Neural progenitor cell (in vitro differentiated cells): ENCODE results near the gene HIGD1A. TPM values are rescaled to one million over a fixed set of nuclear protein-coding genes. Genes with fewer than 3 reads are reported as not detected.
A peak's percentile ranks its signal among the peaks of the same experiment; 100 is the strongest.

ENCODE experiments used
- DNase-seq: peaks from one replicate; pipeline ENCODE4 v3.0.0-alpha.2; 2016; ENCODE audit warnings: low spot score
- H2AFZ ChIP-seq: fragments of 200-600 bp; sonication (generic); replicated peaks from 2 replicates; pipeline ENCODE4 v1.6.1; 2016; ENCODE audit warnings: antibody characterized with exemption
- H3F3A ChIP-seq: fragments of 200-600 bp; sonication (generic); 2 replicates; pipeline ENCODE4 v1.6.1; 2016; ENCODE audit warnings: antibody characterized with exemption, low read depth
- H3K27ac ChIP-seq: fragments of 200-600 bp; sonication (generic); 2 replicates; pipeline ENCODE4 v1.5.1; 2016; ENCODE audit warnings: mild to moderate bottlenecking
- H3K27me3 ChIP-seq: fragments of 200-600 bp; sonication (generic); 2 replicates; pipeline ENCODE4 v1.6.1; 2016; ENCODE audit warnings: mild to moderate bottlenecking, moderate library complexity
- H3K36me3 ChIP-seq: fragments of 200-600 bp; sonication (generic); 2 replicates; pipeline ENCODE4 v1.5.1; 2016
- H3K4me1 ChIP-seq: fragments of 200-600 bp; sonication (generic); 2 replicates; pipeline ENCODE4 v1.6.1; 2016; ENCODE audit warnings: mixed run types
- H3K4me2 ChIP-seq: fragments of 200-600 bp; sonication (generic); 2 replicates; pipeline ENCODE4 v1.6.1; 2016
- H3K4me3 ChIP-seq: fragments of 200-600 bp; sonication (generic); 2 replicates; pipeline ENCODE4 v1.5.1; 2016
- H3K79me2 ChIP-seq: fragments of 200-600 bp; sonication (generic); 2 replicates; pipeline ENCODE4 v1.6.1; 2016; ENCODE audit warnings: low read depth
- H3K9ac ChIP-seq: fragments of 200-600 bp; sonication (generic); 2 replicates; pipeline ENCODE4 v1.6.1; 2016
- H3K9me3 ChIP-seq: fragments of 200-600 bp; sonication (generic); 2 replicates; pipeline ENCODE4 v1.5.1; 2016; ENCODE audit warnings: low read depth
- H4K20me1 ChIP-seq: fragments of 200-600 bp; sonication (generic); 2 replicates; pipeline ENCODE4 v1.6.1; 2016; ENCODE audit warnings: low read depth
- H3K27ac Mint-ChIP-seq: 3 replicates; pipeline ENCODE4 v1.8.0; 2021; ENCODE audit warnings: mixed read lengths
- H3K27me3 Mint-ChIP-seq: 2 replicates; pipeline ENCODE4 v1.8.0; 2022; ENCODE audit warnings: low read depth, mild to moderate bottlenecking, inconsistent platforms, moderate library complexity, mixed read lengths; ENCODE audit not compliant: insufficient read depth
- H3K36me3 Mint-ChIP-seq: 3 replicates; pipeline ENCODE4 v1.8.0; 2021; ENCODE audit warnings: mixed read lengths
- H3K4me1 Mint-ChIP-seq: 3 replicates; pipeline ENCODE4 v1.8.0; 2021; ENCODE audit warnings: mixed read lengths
- H3K4me3 Mint-ChIP-seq: 3 replicates; pipeline ENCODE4 v1.8.0; 2021; ENCODE audit warnings: mild to moderate bottlenecking, moderate library complexity, mixed read lengths
- H3K9me3 Mint-ChIP-seq: 3 replicates; pipeline ENCODE4 v1.8.0; 2020; ENCODE audit warnings: mixed read lengths
- CTCF ChIP-seq: fragments of 200-600 bp; sonication (generic); IDR thresholded peaks from 2 replicates; pipeline ENCODE4 v1.5.1; 2017; ENCODE audit warnings: antibody characterized with exemption, mild to moderate bottlenecking
- EZH2 ChIP-seq: fragments of 200-600 bp; sonication (generic); IDR thresholded peaks from 2 replicates; pipeline ENCODE4 v1.6.1; 2017; ENCODE audit warnings: antibody characterized with exemption, mild to moderate bottlenecking, moderate library complexity
- EZH2phosphoT487 ChIP-seq: fragments of 200-600 bp; sonication (generic); IDR thresholded peaks from 2 replicates; pipeline ENCODE4 v1.6.1; 2017; ENCODE audit warnings: antibody characterized with exemption
- total RNA-seq: library from RNA; depleted of rRNA; stranded (reverse); fragments of >200 nt; gene quantifications from 2 replicates; pipeline ENCODE4 v1.2.3, GENCODE V29; 2015; ENCODE audit warnings: low replicate concordance

HIGD1A gene
- total RNA-seq, 1 donor from 2014 or later: 181 TPM

- no peaks in the 10 kb centered on the region for H3F3A ChIP-seq
- peaks cover 4% of the 10 kb centered on the region for H3K4me1 ChIP-seq
- peak; percentile 79 for DNase-seq
- H3K4me2 ChIP-seq: no peak overlapping the region
- no peaks in the 10 kb centered on the region for H3K9me3 Mint-ChIP-seq
- no peaks in the 10 kb centered on the region for H3K4me1 Mint-ChIP-seq
- H3K9ac ChIP-seq: no peak overlapping the region
- H3K27me3 Mint-ChIP-seq: no peaks in the 10 kb centered on the region
- no peaks in the 10 kb centered on the region for H3K36me3 Mint-ChIP-seq
- no peaks in the 10 kb centered on the region for H3K27me3 ChIP-seq
- no peaks in the 10 kb centered on the region for H3K79me2 ChIP-seq
- no peak overlapping the region for H3K4me3 Mint-ChIP-seq
- H4K20me1 ChIP-seq: no peaks in the 10 kb centered on the region
- H3K27ac ChIP-seq: no peak overlapping the region
- H3K4me3 ChIP-seq: no peak overlapping the region
- TF ChIP-seq EZH2 (no peak), CTCF (peak; percentile 62), EZH2phosphoT487 (no peak)
- no peak overlapping the region for H3K27ac Mint-ChIP-seq
- H3K9me3 ChIP-seq: no peaks in the 10 kb centered on the region
- H2AFZ ChIP-seq: peak overlapping the region; percentile 58
- H3K36me3 ChIP-seq: no peaks in the 10 kb centered on the region
These were observed 48.4 kb downstream of the HIGD1A start for GRCh38 chr3:42755681-42756578.

- H3K9ac ChIP-seq: no peak overlapping the region
These were observed 50.5 kb downstream of the HIGD1A start for GRCh38 chr3:42753757-42754156.

GRCh38 chr3:42752961-42753360 lies 51.3 kb downstream of the HIGD1A start:
- H3K9me3 Mint-ChIP-seq: no peaks in the 10 kb centered on the region
- no peak overlapping the region for H3K4me3 ChIP-seq
- H3K9me3 ChIP-seq: no peaks in the 10 kb centered on the region
- no peak for DNase-seq
- H3K27ac ChIP-seq: no peak overlapping the region
- H3K4me1 Mint-ChIP-seq: peaks cover 7% of the 10 kb centered on the region
- H3K4me2 ChIP-seq: no peak overlapping the region
- no peak overlapping the region for H3K4me3 Mint-ChIP-seq
- H3K4me1 ChIP-seq: peaks cover 12% of the 10 kb centered on the region
- no peak overlapping the region for H3K27ac Mint-ChIP-seq
- no peaks in the 10 kb centered on the region for H3K27me3 ChIP-seq
- no peaks in the 10 kb centered on the region for H3K36me3 ChIP-seq
- H3F3A ChIP-seq: no peaks in the 10 kb centered on the region
- no peaks in the 10 kb centered on the region for H3K27me3 Mint-ChIP-seq
- H3K36me3 Mint-ChIP-seq: no peaks in the 10 kb centered on the region
- H4K20me1 ChIP-seq: no peaks in the 10 kb centered on the region
- TF ChIP-seq EZH2phosphoT487: no peak
- no peak for TF ChIP-seq CTCF
- TF ChIP-seq EZH2: no peak
- H2AFZ ChIP-seq: no peak overlapping the region
- H3K9ac ChIP-seq: no peak overlapping the region
- H3K79me2 ChIP-seq: no peaks in the 10 kb centered on the region

More at GRCh38 chr3:42753757-42754156, 50.5 kb downstream of the HIGD1A start:
- no peaks in the 10 kb centered on the region for H3F3A ChIP-seq
- no peaks in the 10 kb centered on the region for H4K20me1 ChIP-seq
- Mint-ChIP-seq H3K27me3 (no peaks in the 10 kb centered on the region), H3K4me1 (peaks cover 7% of the 10 kb centered on the region), H3K9me3 (no peaks in the 10 kb centered on the region), H3K27ac (no peak overlapping the region), H3K36me3 (no peaks in the 10 kb centered on the region), H3K4me3 (no peak overlapping the region)
- no peaks in the 10 kb centered on the region for H3K36me3 ChIP-seq
- H3K27me3 ChIP-seq: no peaks in the 10 kb centered on the region
- H2AFZ ChIP-seq: no peak overlapping the region
- H3K4me2 ChIP-seq: no peak overlapping the region
- H3K9me3 ChIP-seq: no peaks in the 10 kb centered on the region
- H3K27ac ChIP-seq: no peak overlapping the region
- no peak overlapping the region for H3K4me3 ChIP-seq
- DNase-seq: no peak
- peaks cover 12% of the 10 kb centered on the region for H3K4me1 ChIP-seq
- no peaks in the 10 kb centered on the region for H3K79me2 ChIP-seq
- TF ChIP-seq EZH2phosphoT487: no peak

GRCh38 chr3:42752441-42752840 lies 51.8 kb downstream of the HIGD1A start:
- Mint-ChIP-seq H3K36me3 (no peaks in the 10 kb centered on the region), H3K9me3 (no peaks in the 10 kb centered on the region), H3K4me3 (no peak overlapping the region), H3K4me1 (peaks cover 7% of the 10 kb centered on the region), H3K27me3 (peaks cover under 1% of the 10 kb centered on the region), H3K27ac (no peak overlapping the region)
- Histone ChIP-seq H3K36me3 (no peaks in the 10 kb centered on the region), H3K4me1 (peaks cover 12% of the 10 kb centered on the region), H3F3A (no peaks in the 10 kb centered on the region), H4K20me1 (no peaks in the 10 kb centered on the region), H3K27ac (no peak overlapping the region), H2AFZ (no peak overlapping the region), H3K27me3 (no peaks in the 10 kb centered on the region), H3K9me3 (no peaks in the 10 kb centered on the region), H3K9ac (no peak overlapping the region), H3K4me2 (no peak overlapping the region), H3K79me2 (no peaks in the 10 kb centered on the region), H3K4me3 (no peak overlapping the region)
- TF ChIP-seq EZH2phosphoT487 (no peak), EZH2 (no peak), CTCF (no peak)
- DNase-seq: no peak
